NCI-H460 (cell line): ENCODE results near the gene APELA. TPM values are rescaled to one million over a fixed set of nuclear protein-coding genes. Genes with fewer than 3 reads are reported as not detected.
"Not testable (repeated sequence)": the region's sequence is repeated elsewhere in the genome, so short reads cannot be mapped to it uniquely, and the experiment has no call there.

Source experiments
- DNase-seq: peaks from one replicate; pipeline ENCODE4 v3.0.0-alpha.2; 2016; ENCODE audit warnings: low read depth; ENCODE audit errors: extremely low read depth
- total RNA-seq: library from RNA; depleted of rRNA; stranded (reverse); fragments of >200 nt; shearing (Covaris generic); gene quantifications from 2 replicates; pipeline ENCODE4 v1.2.3, GENCODE V29; 2014; rRNA removed

APELA gene
- total RNA-seq, 1 experiment from 2014 or later, result not detected

DNA sequence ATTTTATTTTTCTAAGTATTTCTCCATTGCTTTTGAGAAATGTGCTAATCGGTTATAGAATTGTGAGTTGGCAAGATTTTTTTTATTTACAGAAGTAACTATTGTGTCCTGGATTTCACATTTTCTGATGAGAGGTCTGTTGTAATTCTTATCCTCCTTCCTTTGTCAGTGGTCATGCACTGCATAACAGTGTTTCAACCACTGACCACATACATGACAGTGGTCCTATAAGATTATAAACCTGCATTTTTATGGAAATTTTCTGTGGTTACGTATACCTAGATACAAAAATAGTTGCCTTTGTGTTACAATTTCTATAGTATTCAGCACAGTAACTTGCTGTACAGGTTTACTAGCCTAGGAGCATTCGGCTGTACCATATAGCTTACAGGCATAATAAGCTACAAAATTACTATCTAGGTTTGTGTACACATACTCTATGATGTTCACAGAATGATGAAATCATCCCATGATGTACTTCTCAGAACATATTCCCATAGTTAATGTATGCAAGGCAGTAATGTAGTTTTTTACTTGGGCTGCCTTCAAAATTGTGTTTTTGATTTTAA is 47.8 kb downstream of the APELA start:
- no peak for DNase-seq

GRCh38 chr4:164926301-164926700 is 49.3 kb downstream of the APELA start:
- DNase-seq, result no peak

- not testable (repeated sequence) for DNase-seq
Measured at GRCh38 chr4:164927101-164927500, 50.1 kb downstream of the APELA start.

- no peak for DNase-seq
Measured at GRCh38 chr4:164930647-164931046, 53.7 kb downstream of the APELA start.

DNA sequence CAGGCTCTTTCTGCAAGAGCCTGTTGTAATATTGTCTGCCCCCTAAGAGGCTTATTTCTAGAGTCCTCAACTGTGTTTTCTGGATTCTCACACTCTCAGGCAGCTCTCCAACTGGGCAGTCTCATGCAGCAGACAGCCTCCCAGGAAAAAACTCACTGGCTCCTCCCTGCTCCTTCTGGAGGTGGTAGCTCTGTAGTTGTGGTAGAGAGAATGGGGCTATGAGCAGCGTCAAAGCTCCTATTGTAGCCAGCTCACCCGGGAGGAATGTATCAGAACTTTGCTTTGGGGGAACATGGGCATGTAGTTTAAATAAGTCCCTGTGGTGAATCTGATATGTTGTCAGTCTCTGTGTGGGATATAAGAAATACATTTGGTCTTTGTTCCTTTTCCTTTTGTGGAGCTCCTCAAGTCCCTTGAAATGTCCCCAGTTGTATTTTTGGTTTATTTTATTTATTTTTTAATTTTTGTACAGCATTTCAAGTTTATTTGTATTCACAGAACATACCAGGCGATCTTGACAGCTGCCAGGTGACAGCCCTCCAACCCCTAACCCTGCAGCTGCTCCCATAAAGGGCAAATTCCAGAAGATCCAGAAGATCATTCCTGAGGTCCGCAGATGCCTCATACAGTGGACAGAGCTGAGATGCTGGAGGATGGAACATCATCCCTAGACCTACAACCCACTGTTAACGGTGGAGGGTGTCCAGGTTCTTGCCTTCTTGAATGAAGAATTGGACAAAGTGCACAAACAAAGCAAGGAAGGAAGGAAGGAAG is 54.8 kb downstream of the APELA start:
- no peak for DNase-seq

DNA sequence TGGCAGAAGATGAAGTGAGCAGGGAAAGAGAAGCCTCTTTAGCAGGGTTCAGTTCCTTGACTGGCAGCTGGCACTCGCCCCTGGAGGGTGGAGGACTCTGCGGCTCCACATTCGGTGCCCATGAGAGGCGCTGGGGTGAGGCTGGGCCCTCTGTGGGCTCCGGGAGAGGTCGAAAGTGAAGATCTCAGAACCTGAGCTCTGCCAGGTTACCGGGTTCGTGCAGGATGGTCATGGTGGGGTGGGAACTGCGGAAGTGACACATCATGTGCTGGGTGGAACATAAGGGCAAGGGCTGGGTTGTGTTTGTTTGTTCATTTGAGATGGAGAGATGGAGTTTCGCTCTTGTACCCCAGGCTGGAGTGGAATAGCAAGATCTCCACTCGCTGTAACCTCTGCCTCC is 56.3 kb downstream of the APELA start:
- DNase-seq, result no peak

DNA sequence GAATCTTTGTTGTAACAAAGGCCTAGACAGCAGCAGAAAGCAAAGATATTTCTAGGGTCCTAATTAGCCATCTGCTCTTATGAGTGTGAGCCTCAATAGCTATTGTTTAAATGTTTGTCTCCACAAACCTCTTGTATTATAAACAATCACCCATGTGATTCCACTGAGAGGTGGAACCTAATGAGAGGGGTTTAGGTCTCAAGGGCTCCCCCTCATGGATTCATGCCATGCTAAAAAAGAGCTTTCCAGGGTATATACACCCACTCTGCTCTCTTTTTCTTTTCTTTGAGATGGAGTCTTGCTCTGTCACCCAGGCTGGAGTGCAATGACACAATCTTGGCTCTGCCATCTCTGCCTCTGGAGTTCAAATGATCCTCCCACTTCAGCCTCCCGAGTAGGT is 58.4 kb downstream of the APELA start:
- no peak for DNase-seq

GRCh38 chr4:164935865-164936606 is 59.1 kb downstream of the APELA start:
- DNase-seq, result not testable (repeated sequence)

GRCh38 chr4:164937576-164938270 is 60.7 kb downstream of the APELA start:
- DNase-seq, result peak; percentile 8

DNA sequence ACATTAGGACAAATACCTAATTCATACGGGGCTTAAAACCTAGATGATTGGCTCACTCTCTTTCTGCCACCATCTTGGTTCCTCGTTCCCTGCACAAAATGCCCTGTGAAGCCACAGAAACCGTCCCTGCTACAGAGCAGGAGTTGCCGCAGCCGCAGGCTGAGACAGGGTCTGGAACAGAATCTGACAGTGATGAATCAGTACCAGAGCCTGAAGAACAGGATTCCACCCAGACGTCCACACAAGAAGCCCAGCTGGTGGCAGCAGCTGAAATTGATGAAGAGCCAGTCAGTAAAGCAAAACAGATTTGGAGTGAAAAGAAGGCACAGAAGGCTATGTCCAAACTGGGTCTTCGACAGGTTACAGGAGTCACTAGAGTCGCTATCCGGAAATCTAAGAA is 66.2 kb downstream of the APELA start:
- no peak for DNase-seq

GRCh38 chr4:164945146-164945545 is 68.2 kb downstream of the APELA start:
- DNase-seq, result no peak

DNA sequence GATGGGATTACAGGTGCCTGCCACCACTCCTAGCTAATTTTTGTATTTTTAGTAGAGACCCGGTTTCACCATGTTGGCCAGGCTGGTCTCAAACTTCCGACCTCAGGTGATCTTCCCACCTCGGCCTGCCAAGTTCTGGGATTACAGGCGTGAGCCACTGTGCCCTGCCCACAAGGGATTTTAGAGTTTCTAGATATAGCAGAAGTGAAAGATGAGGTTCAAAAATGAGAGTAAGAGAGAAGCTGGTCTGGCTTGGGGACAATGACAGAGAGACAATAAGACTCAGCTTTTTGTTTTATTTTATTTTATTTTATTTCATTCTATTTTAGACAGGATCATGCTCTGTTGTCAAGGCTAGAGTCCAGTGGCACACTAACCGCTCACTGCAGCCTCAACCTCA is 69.8 kb downstream of the APELA start:
- no peak for DNase-seq

Other genes starting within 250 kb of the APELA start
- gene SMIM31, start 123.0 kb upstream of the APELA start, total RNA-seq, result 0.10 TPM in 1 of 2 replicates, not detected in the other
- not detected in 2 replicates for gene TRIM61, start 100.5 kb downstream of the APELA start, total RNA-seq
- gene TRIM60, start 154.8 kb downstream of the APELA start, total RNA-seq, result not detected in 2 replicates
- gene TRIM75, start 176.7 kb downstream of the APELA start, total RNA-seq, result not detected in 2 replicates
- 15.3 and 17.4 TPM in 2 replicates for gene TMEM192, start 235.7 kb downstream of the APELA start, total RNA-seq